RPMI7951 (cell line): ENCODE results near the gene C10orf90. TPM values are rescaled to one million over a fixed set of nuclear protein-coding genes. Genes with fewer than 3 reads are reported as not detected.
"Not testable (repeated sequence)": the region's sequence is repeated elsewhere in the genome, so short reads cannot be mapped to it uniquely, and the experiment has no call there.

Experiments used
- DNase-seq: peaks from one replicate; pipeline ENCODE4 v3.0.0-alpha.2; 2012; ENCODE audit warnings: low read depth
- total RNA-seq: library from RNA; depleted of rRNA; stranded (reverse); fragments of >200 nt; shearing (Covaris generic); gene quantifications from 2 replicates; pipeline ENCODE4 v1.2.3, GENCODE V29; 2014; rRNA removed

The C10orf90 gene
- total RNA-seq, 1 experiment from 2014 or later = 2.5 TPM

GRCh38 chr10:126392068-126392467 lies 278.4 kb downstream of the C10orf90 start:
- DNase-seq = no peak

- DNase-seq = peak; percentile 51
Measured at GRCh38 chr10:126391192-126391885, 279.2 kb downstream of the C10orf90 start.

- DNase-seq = no peak
Measured at GRCh38 chr10:126390324-126390723, 280.2 kb downstream of the C10orf90 start.

GRCh38 chr10:126387931-126388911 lies 282.3 kb downstream of the C10orf90 start, which contains the start of gene ADAM12:
Gene ADAM12 (minus strand): TSS chr10:126388477. CDS start chr10:126388145, 332 bp downstream.
- peak; percentile 75 for DNase-seq

GRCh38 chr10:126387041-126387921 lies 283.2 kb downstream of the C10orf90 start:
- DNase-seq = peak; percentile 64

- DNase-seq = peak; percentile 85
Measured at GRCh38 chr10:126384269-126384873, 286.1 kb downstream of the C10orf90 start.

- DNase-seq = no peak
Measured at GRCh38 chr10:126380352-126381076, 290.0 kb downstream of the C10orf90 start.

- DNase-seq = not testable (repeated sequence)
Measured at GRCh38 chr10:126379166-126379565, 291.3 kb downstream of the C10orf90 start.

- DNase-seq = peak; percentile 80
Measured at GRCh38 chr10:126376956-126377355, 293.5 kb downstream of the C10orf90 start.

- no peak for DNase-seq
Measured at GRCh38 chr10:126375926-126376554, 294.5 kb downstream of the C10orf90 start.

- no peak for DNase-seq
Measured at GRCh38 chr10:126375299-126375698, 295.2 kb downstream of the C10orf90 start.

Other genes with a start within 250 kb of the C10orf90 start
- 15.7 and 17.4 TPM in 2 replicates for gene DOCK1, start 234.7 kb upstream of the C10orf90 start, total RNA-seq